Osteocyte (in vitro differentiated cells): ENCODE data around the gene DISP2. TPM values are rescaled to one million over a fixed set of nuclear protein-coding genes. Genes with fewer than 3 reads are reported as not detected.
A peak's percentile ranks its signal among the peaks of the same experiment; 100 is the strongest.

ENCODE experiments used
- DNase-seq: peaks from one replicate; pipeline ENCODE4 v3.0.0; 2021; ENCODE audit warnings: mixed read lengths; ENCODE audit not compliant: unreplicated experiment; ENCODE audit errors: extremely low spot score
- H3K27ac Mint-ChIP-seq: one replicate; pipeline ENCODE4 v1.8.0; 2021; ENCODE audit warnings: mild to moderate bottlenecking, mixed read lengths; ENCODE audit not compliant: unreplicated experiment
- H3K27me3 Mint-ChIP-seq: one replicate; pipeline ENCODE4 v1.8.0; 2021; ENCODE audit warnings: mixed read lengths; ENCODE audit not compliant: unreplicated experiment
- H3K36me3 Mint-ChIP-seq: one replicate; pipeline ENCODE4 v1.8.0; 2021; ENCODE audit warnings: mixed read lengths; ENCODE audit not compliant: unreplicated experiment
- H3K4me1 Mint-ChIP-seq: one replicate; pipeline ENCODE4 v1.8.0; 2021; ENCODE audit warnings: mixed read lengths; ENCODE audit not compliant: unreplicated experiment
- H3K4me3 Mint-ChIP-seq: one replicate; pipeline ENCODE4 v1.8.0; 2021; ENCODE audit warnings: mild to moderate bottlenecking, moderate library complexity, mixed read lengths; ENCODE audit not compliant: unreplicated experiment
- H3K9me3 Mint-ChIP-seq: one replicate; pipeline ENCODE4 v1.8.0; 2021; ENCODE audit warnings: mixed read lengths; ENCODE audit not compliant: unreplicated experiment
- total RNA-seq: library from RNA; stranded (reverse); gene quantifications from 2 replicates; pipeline ENCODE4 v1.2.1, GENCODE V29; 2021
- TF ChIP-seq, protein P1 (sequence below): fragments of 200-600 bp; sonication (generic); IDR thresholded peaks from 2 replicates; pipeline ENCODE4 v1.5.0; 2021; ENCODE audit warnings: antibody characterized with exemption, mild to moderate bottlenecking, moderate library complexity

The DISP2 gene
- total RNA-seq, 1 donor from 2014 or later: 1.5 TPM

DNA sequence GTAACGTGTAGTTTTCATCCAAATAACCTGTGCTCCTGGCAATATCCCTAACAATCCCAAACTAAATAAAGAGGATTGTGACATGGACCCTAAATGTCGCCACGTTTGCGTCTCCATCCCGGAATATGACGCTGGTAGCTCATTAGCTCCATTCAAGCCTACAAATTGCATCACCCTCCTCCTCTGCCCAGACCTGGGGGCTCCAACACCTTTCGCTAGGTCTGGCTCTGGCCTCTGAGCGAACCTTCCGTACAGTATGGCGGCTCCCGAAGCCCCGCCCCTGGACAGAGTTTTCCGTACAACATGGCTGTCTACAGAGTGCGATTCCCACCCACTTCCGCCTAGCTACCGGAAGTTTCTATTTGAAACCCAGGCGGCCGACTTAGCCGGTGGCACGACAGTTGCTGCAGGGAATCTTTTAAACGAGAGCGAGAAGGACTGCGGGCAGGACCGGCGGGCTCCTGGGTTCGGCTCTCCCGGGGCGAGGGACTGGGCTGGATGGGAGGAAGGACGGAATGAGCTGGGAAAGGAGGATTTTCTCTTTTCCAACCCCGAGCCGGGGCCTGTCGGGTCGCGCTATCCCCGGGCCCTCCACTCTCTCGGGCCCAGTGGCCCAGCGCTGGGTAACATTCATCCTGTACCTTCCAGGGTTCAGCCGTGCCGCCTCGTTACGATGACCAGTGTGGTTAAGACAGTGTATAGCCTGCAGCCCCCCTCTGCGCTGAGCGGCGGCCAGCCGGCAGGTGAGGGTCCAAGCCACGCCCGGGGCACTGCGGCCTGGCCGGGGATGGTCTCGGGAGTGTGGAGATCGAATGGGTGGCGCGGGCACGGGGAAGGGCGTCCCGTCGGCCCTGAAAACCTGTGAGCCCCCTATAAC, 24.8 kb downstream of the DISP2 start, which contains the start of gene KNSTRN:
Gene KNSTRN, plus strand, starts transcription at position 142 of the 877 bp plus-strand sequence. Its CDS starts 115 bp downstream, at position 257.
- Mint-ChIP-seq H3K36me3 (peaks cover 6% of the 10 kb centered on the region), H3K27me3 (no peaks in the 10 kb centered on the region), H3K9me3 (no peaks in the 10 kb centered on the region), H3K4me1 (peaks cover 41% of the 10 kb centered on the region), H3K27ac (peak within 1 kb of the TSS; percentile 82), H3K4me3 (peak within 1 kb of the TSS; percentile 96)
- TF ChIP-seq, protein P1, sequence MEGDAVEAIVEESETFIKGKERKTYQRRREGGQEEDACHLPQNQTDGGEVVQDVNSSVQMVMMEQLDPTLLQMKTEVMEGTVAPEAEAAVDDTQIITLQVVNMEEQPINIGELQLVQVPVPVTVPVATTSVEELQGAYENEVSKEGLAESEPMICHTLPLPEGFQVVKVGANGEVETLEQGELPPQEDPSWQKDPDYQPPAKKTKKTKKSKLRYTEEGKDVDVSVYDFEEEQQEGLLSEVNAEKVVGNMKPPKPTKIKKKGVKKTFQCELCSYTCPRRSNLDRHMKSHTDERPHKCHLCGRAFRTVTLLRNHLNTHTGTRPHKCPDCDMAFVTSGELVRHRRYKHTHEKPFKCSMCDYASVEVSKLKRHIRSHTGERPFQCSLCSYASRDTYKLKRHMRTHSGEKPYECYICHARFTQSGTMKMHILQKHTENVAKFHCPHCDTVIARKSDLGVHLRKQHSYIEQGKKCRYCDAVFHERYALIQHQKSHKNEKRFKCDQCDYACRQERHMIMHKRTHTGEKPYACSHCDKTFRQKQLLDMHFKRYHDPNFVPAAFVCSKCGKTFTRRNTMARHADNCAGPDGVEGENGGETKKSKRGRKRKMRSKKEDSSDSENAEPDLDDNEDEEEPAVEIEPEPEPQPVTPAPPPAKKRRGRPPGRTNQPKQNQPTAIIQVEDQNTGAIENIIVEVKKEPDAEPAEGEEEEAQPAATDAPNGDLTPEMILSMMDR: no peak
- peak; percentile 95 for DNase-seq

DNA sequence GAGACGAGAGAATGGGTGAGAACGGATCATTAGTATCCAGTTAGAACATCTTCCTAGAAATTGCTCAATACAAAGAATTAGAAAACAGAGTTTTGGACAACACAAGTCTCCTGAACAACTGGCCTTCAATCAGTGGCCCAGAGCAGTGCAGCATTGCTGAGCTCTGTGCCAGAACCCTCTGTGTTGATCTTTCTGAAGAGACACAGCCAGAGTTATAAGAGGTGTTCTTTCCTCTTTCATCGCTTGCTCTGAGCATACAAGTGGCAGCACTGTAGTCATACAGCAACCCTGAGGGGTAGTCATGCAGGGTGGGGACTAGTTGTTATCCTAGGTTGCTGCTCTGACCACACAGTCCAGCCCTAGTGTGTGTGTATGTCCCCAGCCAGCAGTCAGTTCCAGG, 28.5 kb downstream of the DISP2 start:
- H3K27me3 Mint-ChIP-seq: no peaks in the 10 kb centered on the region
- no peak overlapping the region for H3K4me3 Mint-ChIP-seq
- TF ChIP-seq, protein P1: no peak
- peaks cover 27% of the 10 kb centered on the region for H3K4me1 Mint-ChIP-seq
- no peak overlapping the region for H3K27ac Mint-ChIP-seq
- H3K9me3 Mint-ChIP-seq: no peaks in the 10 kb centered on the region
- H3K36me3 Mint-ChIP-seq: peaks cover 22% of the 10 kb centered on the region
- DNase-seq: no peak

DNA sequence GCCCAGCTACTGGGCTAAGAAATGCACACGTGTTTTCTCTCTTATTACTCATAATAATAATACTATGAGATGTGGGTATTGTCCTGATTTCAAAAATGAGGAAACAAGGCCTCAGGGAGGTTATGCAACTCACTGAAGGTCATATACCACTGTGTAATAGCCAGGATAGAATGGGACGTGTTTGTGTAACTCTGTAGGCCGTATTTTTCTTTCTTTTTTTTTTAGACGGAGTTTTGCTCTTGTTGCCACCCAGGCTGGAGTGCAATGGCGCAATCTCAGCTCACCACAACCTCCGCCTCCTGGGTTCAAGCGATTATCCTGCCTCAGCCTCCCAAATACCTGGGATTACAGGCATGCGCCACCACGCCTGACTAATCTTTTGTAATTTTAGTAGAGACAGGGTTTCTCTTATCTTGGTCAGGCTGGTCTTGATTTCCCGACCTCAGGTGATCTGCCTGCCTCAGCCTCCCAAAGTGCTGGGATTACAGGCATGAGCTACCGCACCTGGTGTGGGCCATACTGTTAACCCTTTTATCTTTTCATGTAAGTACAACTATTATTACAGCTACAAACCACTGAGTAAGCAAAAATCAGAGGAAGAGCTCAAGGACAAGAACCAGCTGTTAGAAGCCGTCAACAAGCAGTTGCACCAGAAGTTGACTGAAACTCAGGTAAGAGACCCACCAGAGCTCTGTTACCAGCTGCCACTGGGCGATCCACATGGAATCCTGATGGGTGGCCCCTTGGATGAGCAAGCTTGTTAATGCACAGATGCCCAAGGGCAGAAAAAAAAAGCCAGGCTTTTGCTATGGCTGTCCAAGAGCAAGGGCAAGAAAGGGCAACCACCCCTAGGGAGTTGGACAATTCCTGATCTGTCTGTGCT, 31.2 kb downstream of the DISP2 start:
- Mint-ChIP-seq H3K27me3 (no peaks in the 10 kb centered on the region), H3K27ac (no peak overlapping the region), H3K9me3 (no peaks in the 10 kb centered on the region), H3K4me1 (peaks cover 13% of the 10 kb centered on the region), H3K4me3 (no peak overlapping the region), H3K36me3 (peaks cover 37% of the 10 kb centered on the region)
- TF ChIP-seq, protein P1: no peak
- no peak for DNase-seq

DNA sequence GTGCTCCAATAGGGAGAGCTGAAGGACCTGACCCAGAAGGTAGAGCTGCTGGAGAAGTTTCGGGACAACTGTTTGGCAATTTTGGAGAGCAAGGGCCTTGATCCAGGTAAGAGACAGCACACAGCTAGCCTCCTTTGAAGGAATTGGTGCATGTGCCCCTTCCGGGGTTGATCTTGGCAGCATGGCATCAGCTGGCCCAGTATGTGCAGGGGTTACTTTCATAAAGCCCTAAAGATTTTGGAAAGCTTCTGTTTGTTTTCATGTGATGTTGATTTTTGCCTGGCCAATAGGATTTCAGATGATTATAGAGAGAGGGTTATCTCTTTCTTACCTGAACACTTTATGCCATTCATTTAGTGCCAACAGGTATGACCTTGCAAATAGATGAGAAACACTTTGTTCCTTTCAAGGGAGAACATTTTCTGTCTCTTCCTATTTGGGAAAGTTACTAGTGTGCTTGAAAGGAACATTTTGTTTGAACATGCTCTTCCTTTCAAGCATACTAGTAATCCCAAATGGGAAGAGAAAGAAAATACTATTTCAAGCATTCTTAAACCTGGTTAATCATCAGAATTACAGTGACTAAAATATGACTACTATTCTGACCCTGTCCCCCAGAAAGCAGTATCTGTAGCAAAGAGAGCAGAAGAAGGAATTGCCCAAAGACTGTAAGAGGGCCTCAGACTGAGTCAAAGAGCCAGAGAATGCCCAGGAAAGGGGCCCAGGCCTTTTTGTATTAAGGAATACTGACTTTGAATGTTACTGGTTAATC, 32.0 kb downstream of the DISP2 start:
- Mint-ChIP-seq H3K4me1 (peaks cover 5% of the 10 kb centered on the region), H3K4me3 (no peak overlapping the region), H3K36me3 (peaks cover 37% of the 10 kb centered on the region), H3K27me3 (no peaks in the 10 kb centered on the region), H3K9me3 (no peaks in the 10 kb centered on the region), H3K27ac (no peak overlapping the region)
- TF ChIP-seq, protein P1: no peak
- no peak for DNase-seq
